ENCODE measurements around the gene KSR1.
"Not testable (repeated sequence)": the region's sequence is repeated elsewhere in the genome, so short reads cannot be mapped to it uniquely, and the experiment has no call there.

KSR1 gene

DNA sequence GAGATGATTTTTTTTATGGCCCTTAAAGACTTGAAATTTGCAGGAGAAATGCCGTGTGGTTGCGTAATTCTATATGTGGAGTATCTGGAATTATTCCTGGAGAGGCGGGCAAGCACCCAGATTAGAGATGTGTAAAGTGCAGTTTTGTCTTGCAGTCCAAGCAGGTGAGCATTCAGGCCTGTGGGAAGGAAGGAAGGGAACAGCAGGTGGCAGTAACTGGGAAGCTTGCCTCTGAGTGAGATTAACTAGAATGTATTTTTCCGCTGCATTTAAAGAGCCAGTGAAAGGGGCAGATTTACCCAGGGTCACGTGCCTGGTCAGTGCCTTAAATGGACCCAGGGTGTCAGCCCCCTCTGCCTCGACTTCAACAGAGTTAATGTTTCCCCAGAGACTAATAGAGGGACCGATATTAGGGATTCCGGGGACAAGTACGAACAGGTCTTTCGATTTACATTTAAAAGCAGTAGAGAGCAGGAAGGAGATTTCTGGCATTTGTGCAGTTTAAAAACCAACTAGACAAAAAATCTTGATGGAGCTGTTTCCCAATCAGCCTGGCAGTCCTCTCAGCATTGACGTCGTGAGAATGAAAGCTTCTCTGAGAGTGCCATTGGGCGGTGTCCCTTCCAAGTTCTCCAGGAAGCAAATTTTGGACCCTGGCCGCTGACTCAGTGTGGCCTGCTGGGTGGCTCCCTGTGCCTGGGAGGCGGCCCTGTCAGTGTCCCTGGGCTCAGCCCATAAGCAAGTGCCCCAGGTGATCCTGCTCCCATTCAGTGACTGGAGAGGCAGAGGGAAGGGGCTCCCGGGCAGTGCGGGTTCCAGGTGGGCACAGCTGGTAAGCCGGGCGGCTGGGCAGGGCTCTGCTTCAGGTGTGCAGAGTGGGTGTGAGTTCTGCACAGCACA, 38.2 kb downstream of the KSR1 start:
- DNase-seq (ENCODE audit: low read depth), result no peak

DNA sequence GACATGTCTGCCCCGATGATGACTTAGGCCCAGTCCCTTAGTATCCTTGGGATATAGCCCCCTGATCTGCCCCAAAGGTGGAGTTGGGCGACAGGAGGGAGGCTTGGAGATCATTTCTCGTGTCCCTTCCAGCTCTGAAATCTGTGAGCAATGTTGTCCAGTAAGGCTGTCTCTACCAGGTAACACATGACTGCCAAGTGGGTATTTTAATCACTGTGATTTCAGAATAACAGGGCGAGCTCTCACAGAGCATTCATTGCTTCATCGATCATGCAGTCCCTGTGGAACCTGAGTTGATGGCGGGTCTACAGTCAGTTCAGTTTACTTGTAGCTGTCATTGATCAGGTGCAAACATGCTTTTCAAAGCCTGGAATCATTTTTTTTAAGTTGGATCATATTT, 39.2 kb downstream of the KSR1 start:
- no peak for DNase-seq (ENCODE audit: low read depth)

DNA sequence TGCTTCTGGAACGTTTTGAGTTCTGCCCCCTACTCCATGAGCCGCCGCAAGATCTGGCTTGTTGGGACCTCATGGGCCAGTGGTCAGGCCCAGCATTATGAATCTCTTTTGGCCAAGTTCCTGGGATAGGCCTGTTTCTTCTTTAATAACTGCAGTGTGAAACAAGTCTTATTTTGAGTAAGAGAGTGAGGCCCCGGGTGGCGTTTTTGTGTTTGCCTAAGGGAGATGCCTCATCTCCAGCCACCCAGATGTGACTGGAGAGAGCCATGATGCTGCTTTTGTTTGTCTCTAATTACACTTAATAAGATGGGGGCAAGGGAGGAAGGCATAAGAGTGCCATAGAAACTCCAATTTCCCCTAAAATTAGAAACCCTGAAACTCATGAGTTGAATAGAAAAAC, 39.8 kb downstream of the KSR1 start:
- no peak for DNase-seq (ENCODE audit: low read depth)

- DNase-seq (ENCODE audit: low read depth), result no peak
Measured at GRCh38 chr17:27496437-27496943, 40.2 kb downstream of the KSR1 start.

DNA sequence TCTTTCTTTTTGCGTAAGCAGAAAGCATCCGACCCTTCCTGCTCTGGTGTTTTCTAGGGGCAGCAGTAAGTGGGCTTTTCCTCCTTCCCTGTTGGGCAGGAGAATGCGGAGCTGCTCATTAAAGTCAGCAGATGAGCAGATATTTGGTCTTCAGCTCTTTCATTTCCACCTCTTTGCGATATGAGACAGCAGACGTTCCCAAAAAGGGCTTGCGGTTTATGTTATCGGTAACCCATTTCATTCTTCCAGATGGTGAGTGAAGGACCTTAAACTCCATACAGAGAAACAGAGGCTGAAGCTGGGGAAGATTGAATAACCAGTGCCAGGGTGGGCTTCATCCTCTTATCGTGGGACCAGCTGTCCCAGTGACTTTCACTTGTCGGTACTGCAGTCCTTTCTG, 40.7 kb downstream of the KSR1 start:
- DNase-seq (ENCODE audit: low read depth), result no peak

DNA sequence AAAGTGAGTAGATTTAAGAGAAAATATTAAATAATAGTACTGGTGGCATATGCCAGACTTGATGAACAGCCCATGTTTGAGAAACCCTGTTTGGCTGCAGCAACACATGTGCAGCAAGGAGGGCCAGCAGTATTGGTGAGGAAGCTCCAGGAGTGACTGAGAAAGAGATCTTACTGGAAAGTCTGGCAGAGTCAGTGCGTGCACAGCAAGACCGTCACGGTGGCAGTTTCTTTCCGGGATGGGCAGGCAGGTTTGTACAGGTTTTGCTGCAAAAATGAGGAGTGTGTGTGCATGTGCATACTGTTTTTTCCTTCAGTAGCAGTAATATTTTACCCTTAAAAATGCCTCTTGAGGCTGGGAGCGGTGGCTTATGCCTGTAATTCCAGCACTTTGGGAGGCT, 41.4 kb downstream of the KSR1 start:
- no peak for DNase-seq (ENCODE audit: low read depth)

DNA sequence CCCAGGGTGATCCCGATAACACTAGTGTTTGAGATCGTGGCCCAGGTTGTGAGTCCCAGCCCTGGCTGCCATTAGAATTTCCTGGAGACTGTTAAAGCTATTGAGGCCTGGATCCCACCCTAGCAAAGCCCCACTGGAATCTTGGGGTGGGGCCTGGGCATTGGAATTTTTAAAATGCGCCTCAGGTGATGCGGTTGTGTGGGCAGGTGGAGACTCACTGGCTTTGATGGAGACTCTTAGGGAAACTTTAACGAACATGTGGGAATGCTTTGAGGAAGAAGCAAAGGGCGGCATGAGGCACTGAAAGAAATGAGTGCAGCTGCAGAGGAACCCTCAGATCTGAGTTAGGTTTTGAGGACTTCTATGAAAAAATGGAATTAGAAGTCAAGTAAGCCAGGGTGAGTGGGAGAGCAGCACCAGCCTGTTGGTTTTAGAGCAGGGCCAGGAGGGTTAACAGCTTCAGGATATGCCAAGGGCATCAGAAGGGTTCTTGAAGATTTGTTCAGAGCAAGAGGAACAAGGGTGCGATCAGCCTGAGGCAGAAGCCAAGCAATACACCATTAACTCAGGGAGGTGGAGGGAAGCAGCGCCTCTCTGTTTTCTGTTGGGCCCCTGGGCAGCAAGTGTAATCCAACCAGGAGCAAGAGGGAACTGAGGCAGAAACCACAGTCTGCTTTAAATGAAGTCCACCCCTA, 42.5 kb downstream of the KSR1 start:
- no peak for DNase-seq (ENCODE audit: low read depth)

DNA sequence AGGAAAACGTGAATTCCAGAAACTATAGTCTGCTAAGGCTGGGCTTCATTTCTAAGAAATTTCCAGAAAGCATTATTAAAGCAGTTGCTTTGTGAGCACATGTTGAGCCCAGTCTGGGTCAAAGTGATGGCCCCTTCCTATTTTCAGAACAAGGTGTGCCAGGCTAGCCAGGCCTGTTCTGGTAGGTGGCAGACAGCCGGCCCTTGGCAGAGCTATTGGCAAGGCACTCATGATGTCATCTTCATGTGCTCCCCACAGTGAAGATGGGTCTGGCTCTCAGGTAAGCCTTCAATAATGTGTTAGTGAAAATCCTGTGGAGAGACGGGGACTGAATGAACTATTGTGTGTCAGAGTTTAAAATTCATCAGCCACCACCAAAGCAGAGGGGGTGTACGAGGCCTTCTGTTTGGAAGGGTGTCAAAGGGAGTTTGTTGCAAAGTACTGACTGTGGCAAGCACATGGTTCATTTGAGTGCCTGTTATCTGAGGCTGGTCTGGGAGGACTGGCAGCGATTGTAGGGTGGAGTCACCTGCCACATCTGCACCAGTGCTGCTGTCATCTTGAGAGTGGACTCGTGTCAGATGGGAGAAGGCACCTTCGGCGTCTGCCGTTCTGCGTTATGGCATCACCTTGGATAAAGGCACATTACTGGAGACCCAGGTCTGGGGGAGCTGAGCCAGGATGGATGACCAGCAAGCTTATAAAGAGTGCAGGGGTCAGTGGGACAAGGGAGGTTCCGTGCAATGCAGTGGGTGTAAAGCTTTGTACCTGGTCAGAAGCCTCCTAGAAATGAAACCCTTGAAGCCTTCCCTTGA, 43.4 kb downstream of the KSR1 start:
- DNase-seq (ENCODE audit: low read depth), result no peak

DNA sequence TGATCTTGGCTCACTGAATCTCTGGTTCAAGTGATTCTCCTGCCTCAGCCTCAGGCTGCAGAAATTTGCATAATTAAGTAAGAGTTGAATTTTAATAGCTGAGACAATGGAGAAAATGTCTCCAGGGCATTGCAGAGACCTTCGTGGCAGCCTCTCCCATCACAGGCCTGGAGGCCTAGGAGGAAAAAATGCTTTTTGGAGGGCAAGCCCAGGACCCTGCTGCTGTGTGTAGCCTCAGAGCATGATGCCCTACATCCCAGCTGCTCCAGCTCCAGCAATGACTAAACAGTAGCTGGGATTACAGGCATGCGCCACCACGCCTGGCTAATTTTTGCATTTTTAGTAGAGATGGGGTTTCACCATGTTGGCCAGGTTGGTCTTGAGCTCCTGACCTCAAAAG, 45.1 kb downstream of the KSR1 start:
- not testable (repeated sequence) for DNase-seq (ENCODE audit: low read depth)

GRCh38 chr17:27502526-27503324, 46.5 kb downstream of the KSR1 start:
- DNase-seq (ENCODE audit: low read depth), result no peak

- DNase-seq (ENCODE audit: low read depth), result no peak
Measured at GRCh38 chr17:27503611-27504010, 47.4 kb downstream of the KSR1 start.

GRCh38 chr17:27504188-27504995, 48.1 kb downstream of the KSR1 start:
- no peak for DNase-seq (ENCODE audit: low read depth)

GRCh38 chr17:27506348-27507218, 50.3 kb downstream of the KSR1 start:
- DNase-seq (ENCODE audit: low read depth), result no peak

DNA sequence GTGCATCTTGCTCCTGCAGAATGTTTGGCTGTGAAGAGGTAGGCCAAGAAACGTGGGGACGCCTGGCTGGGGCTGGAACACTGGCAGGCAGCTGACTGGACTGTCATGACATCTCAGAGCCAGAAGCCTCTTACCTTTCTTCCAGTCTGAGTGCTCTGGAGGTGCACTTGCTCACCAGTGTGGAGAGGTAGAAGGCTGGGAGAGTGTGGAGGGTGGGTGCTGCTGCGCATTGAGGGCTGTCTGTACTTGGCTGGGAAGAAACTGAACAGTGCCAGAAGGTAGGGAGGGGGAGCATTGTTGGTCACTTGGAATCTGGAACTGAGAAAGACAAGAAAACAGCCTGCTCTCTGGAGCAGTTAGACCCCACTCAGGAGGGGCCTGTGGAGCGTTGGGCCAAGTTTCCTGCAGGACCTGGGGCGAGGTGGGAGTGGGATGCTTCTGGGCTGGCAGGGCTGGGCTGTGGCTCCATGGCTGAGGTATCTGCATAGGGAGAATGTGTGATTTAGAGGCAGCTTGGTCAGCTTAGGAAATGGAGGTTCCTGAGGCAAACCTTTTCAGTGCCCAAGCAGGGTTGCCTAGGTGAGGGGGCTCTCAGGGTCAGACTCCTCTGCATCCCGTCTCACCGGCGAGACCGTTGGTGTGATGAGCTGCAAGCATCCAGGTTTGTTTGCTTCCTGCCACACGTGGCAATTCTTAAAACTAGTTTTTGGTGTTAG, 55.1 kb downstream of the KSR1 start:
- DNase-seq (ENCODE audit: low read depth), result no peak

DNA sequence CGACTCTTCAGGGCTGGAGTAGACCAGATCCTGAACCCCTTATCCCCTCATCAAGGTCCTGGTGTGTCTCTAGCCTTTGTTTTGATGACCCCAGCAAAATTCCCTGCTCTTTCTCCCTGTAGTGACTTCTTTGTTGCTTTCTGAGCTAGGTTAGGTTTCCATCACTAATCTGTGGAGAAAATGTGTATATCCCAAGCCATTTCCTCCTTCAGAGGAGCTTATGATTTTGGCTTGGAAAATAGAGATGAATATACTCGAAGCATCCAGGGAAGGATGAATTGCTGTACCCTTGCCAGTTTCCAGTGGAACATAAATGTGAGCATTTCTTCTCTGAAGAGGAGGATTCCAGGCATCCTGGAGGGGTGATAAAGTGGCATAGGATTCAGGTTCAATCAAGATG, 55.8 kb downstream of the KSR1 start:
- no peak for DNase-seq (ENCODE audit: low read depth)

- no peak for DNase-seq (ENCODE audit: low read depth)
Measured at GRCh38 chr17:27512511-27513346, 56.5 kb downstream of the KSR1 start.

DNA sequence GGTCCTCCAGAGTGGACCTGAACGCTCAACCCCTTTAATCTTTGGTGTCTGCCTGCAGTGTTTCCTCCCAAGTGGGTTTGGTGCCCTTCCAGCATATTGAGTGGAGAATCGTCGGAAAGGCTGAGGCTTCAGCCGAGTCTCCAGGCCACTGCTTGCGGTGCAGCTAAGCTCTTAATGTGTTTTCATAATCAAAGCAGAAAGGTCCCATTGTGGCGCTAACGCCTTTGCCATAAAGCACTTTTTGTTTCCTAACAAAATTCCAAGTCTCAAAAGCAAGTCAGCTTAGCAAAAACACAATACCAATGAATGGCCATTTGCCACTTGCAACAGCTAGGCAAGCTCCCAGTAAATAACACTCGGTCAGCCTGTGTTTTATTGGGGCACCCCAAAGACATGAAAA, 57.6 kb downstream of the KSR1 start:
- no peak for DNase-seq (ENCODE audit: low read depth)
